Keratinocyte (primary cell): ENCODE data around the gene SUMF2. TPM values are rescaled to one million over a fixed set of nuclear protein-coding genes. Genes with fewer than 3 reads are reported as not detected.
"Not testable (repeated sequence)": the region's sequence is repeated elsewhere in the genome, so short reads cannot be mapped to it uniquely, and the experiment has no call there.

Experiments used
- DNase-seq: peaks from one replicate; pipeline ENCODE4 v3.0.0-alpha.2; 2011; ENCODE audit warnings: low read depth, missing footprints, low spot score
- FAIRE-seq: peaks from 2 replicates; lab custom pipeline; 2011; peaks lifted over from hg19 to GRCh38; lab: Jason Lieb, UNC
- H2AFZ ChIP-seq: 2 replicates; pipeline ENCODE4 v1.6.0; 2012; ENCODE audit warnings: low read length, control low read depth, inconsistent platforms; ENCODE audit not compliant: control insufficient read depth
- H3K27ac ChIP-seq: 2 replicates; pipeline ENCODE4 v1.5.1; 2011; ENCODE audit warnings: low read length; ENCODE audit not compliant: control insufficient read depth, insufficient read depth
- H3K27me3 ChIP-seq: 3 replicates; pipeline ENCODE4 v1.6.0; 2011; ENCODE audit warnings: low read length; ENCODE audit not compliant: control insufficient read depth, insufficient read depth; ENCODE audit errors: extremely low read depth
- H3K36me3 ChIP-seq, 2 experiments: 2 replicates in 1 of 2; 3 replicates in 1 of 2; pipeline ENCODE4 v1.5.1; 2011; ENCODE audit warnings: low read length in 2 of 2, mild to moderate bottlenecking in 1 of 2; ENCODE audit not compliant: control insufficient read depth in 2 of 2, insufficient read depth in 2 of 2; ENCODE audit errors: extremely low read depth in 1 of 2
- H3K4me1 ChIP-seq: 3 replicates; pipeline ENCODE4 v1.5.1; 2011; ENCODE audit warnings: low read length; ENCODE audit not compliant: control insufficient read depth, insufficient read depth; ENCODE audit errors: extremely low read depth
- H3K4me2 ChIP-seq: 3 replicates; pipeline ENCODE4 v1.6.0; 2011; ENCODE audit warnings: low read depth, low read length; ENCODE audit not compliant: control insufficient read depth, insufficient read depth; ENCODE audit errors: extremely low read depth
- H3K4me3 ChIP-seq, 3 experiments: fragments of 200-600 bp in 1 of 3; sonication (generic) in 1 of 3; 2 replicates in 2 of 3; 3 replicates in 1 of 3; pipeline ENCODE4 v1.5.1; 2011 to 2016; ENCODE audit warnings: low read length in 3 of 3, mild to moderate bottlenecking in 3 of 3, control low read depth in 2 of 3, inconsistent platforms in 1 of 3, low read depth in 1 of 3, mixed read lengths in 1 of 3, mixed run types in 1 of 3, moderate library complexity in 1 of 3; ENCODE audit not compliant: control insufficient read depth in 2 of 3, insufficient read depth in 2 of 3; ENCODE audit errors: extremely low read depth in 1 of 3
- H3K79me2 ChIP-seq: 2 replicates; pipeline ENCODE4 v1.6.0; 2012; ENCODE audit warnings: low read length; ENCODE audit not compliant: control insufficient read depth, insufficient read depth
- H3K9ac ChIP-seq: 3 replicates; pipeline ENCODE4 v1.6.0; 2011; ENCODE audit warnings: low read length; ENCODE audit not compliant: control insufficient read depth, insufficient read depth; ENCODE audit errors: extremely low read depth
- H3K9me1 ChIP-seq: 3 replicates; pipeline ENCODE4 v1.6.0; 2011; ENCODE audit warnings: low read length; ENCODE audit not compliant: control insufficient read depth, insufficient read depth; ENCODE audit errors: extremely low read depth
- H3K9me3 ChIP-seq: 2 replicates; pipeline ENCODE4 v1.5.1; 2012; ENCODE audit warnings: low read depth, low read length; ENCODE audit not compliant: control insufficient read depth
- H4K20me1 ChIP-seq: 3 replicates; pipeline ENCODE4 v1.6.0; 2011; ENCODE audit warnings: low read length; ENCODE audit not compliant: control insufficient read depth, insufficient read depth; ENCODE audit errors: extremely low read depth
- CTCF ChIP-seq, 3 experiments: IDR thresholded peaks in 1 of 3; conservative IDR thresholded peaks in 1 of 3; optimal IDR thresholded peaks in 1 of 3; 2 replicates in 2 of 3; 3 replicates in 1 of 3; pipeline versions ENCODE3 to v1.5.1; 2011; ENCODE audit warnings: low read length in 3 of 3, mild to moderate bottlenecking in 3 of 3, moderate library complexity in 2 of 3, control low read depth in 1 of 3, inconsistent platforms in 1 of 3; ENCODE audit not compliant: insufficient read depth in 2 of 3; ENCODE audit errors: extremely low read depth in 1 of 3
- EZH2 ChIP-seq: IDR thresholded peaks from one replicate; pipeline ENCODE4 v1.6.1; 2012; ENCODE audit warnings: inconsistent platforms, mild to moderate bottlenecking, low read length, moderate library complexity
- dilution Hi-C: fragments of 300-500 bp; cut with MboI; formaldehyde crosslinking; loops from one replicate; pipeline ENCODE4 v1.7.0; 2020; ENCODE audit warnings: low sequenced_read_pairs; ENCODE audit not compliant: extremely low pct_ligation_motif_present
- polyA plus RNA-seq, 5 experiments: library from polyadenylated mRNA; depleted of rRNA in 3 of 5; stranded (reverse) in 3 of 5; stranded (forward) in 1 of 5; unstranded in 1 of 5; fragments of >200 nt; gene quantifications; 1 replicate in 1 of 5; 2 replicates in 3 of 5; 3 replicates in 1 of 5; pipeline versions ENCODE4 v1.2.1 to v1.2.3, GENCODE V29; 2011 to 2012; ENCODE audit warnings: missing spikeins in 2 of 5, low read depth in 1 of 5, low replicate concordance in 1 of 5

SUMF2 gene
- polyA plus RNA-seq, 1 donor (not counting 4 experiments of a cell fraction or from before 2014, with no cell fraction given): 73.8 TPM

GRCh38 chr7:56079450-56080185, 15.5 kb downstream of the SUMF2 start:
- H3K4me3 ChIP-seq: no peak overlapping the region
- FAIRE-seq (no peak), DNase-seq (no peak)
- H3K9me3 ChIP-seq: no peaks in the 10 kb centered on the region
- H3K36me3 ChIP-seq: peaks cover 21 to 29% of the 10 kb centered on the region in 2 experiments
- H3K4me2 ChIP-seq: no peak overlapping the region
- H4K20me1 ChIP-seq: peaks cover 3% of the 10 kb centered on the region
- no peak overlapping the region for H3K27ac ChIP-seq
- no peaks in the 10 kb centered on the region for H3K4me1 ChIP-seq
- dilution Hi-C loops: no loop called here
- no peak overlapping the region for H3K9ac ChIP-seq
- H3K27me3 ChIP-seq: no peaks in the 10 kb centered on the region
- no peak overlapping the region for H2AFZ ChIP-seq
- peak in 1 of 3 experiments; percentile 10 for TF ChIP-seq CTCF (optimal IDR thresholded peaks at IDR 0.05 in 1 of 3, IDR thresholded peaks at IDR 0.05 in 1 of 3, conservative IDR thresholded peaks at IDR 0.05 in 1 of 3; ENCODE audit: extremely low read depth in 1 of 3, insufficient read depth in 2 of 3, low read length in 3 of 3)
- TF ChIP-seq EZH2: no peak
- H3K79me2 ChIP-seq: no peaks in the 10 kb centered on the region
- H3K9me1 ChIP-seq: no peaks in the 10 kb centered on the region

GRCh38 chr7:56080726-56081435, 16.8 kb downstream of the SUMF2 start:
- H2AFZ ChIP-seq, H3K79me2 ChIP-seq, FAIRE-seq, dilution Hi-C loops, H3K4me2 ChIP-seq, H4K20me1 ChIP-seq, H3K27me3 ChIP-seq, DNase-seq, H3K27ac ChIP-seq, H3K4me3 ChIP-seq, H3K9ac ChIP-seq, H3K9me1 ChIP-seq, H3K9me3 ChIP-seq, H3K4me1 ChIP-seq: not testable (repeated sequence)
- peaks cover 21 to 27% of the 10 kb centered on the region in 2 experiments for H3K36me3 ChIP-seq
